Measurements from ENCODE around the gene BFAR.
"Not testable (repeated sequence)": the region's sequence is repeated elsewhere in the genome, so short reads cannot be mapped to it uniquely, and the experiment has no call there.

The BFAR gene

GRCh38 chr16:14632693-14633569 lies at the start of gene BFAR:
Gene BFAR (plus strand): TSS chr16:14632951. CDS start chr16:14644347, 11,396 bp downstream.
- peak; percentile 63 for DNase-seq

GRCh38 chr16:14585287-14585686 lies 47.5 kb upstream of the BFAR start:
- DNase-seq = no peak

- DNase-seq = no peak
These were observed 46.0 kb upstream of the BFAR start for GRCh38 chr16:14586637-14587305.

GRCh38 chr16:14600164-14600563 lies 32.6 kb upstream of the BFAR start:
- DNase-seq = no peak

GRCh38 chr16:14602443-14602963 lies 30.2 kb upstream of the BFAR start:
- no peak for DNase-seq

- no peak for DNase-seq
These were observed 26.6 kb upstream of the BFAR start for GRCh38 chr16:14606102-14606501.

GRCh38 chr16:14608111-14608566 lies 24.6 kb upstream of the BFAR start:
- no peak for DNase-seq

- no peak for DNase-seq
These were observed 24.1 kb upstream of the BFAR start for GRCh38 chr16:14608604-14609003.

- DNase-seq = no peak
These were observed 23.0 kb upstream of the BFAR start for GRCh38 chr16:14609716-14610115.

- no peak for DNase-seq
These were observed 21.1 kb upstream of the BFAR start for GRCh38 chr16:14611660-14612059.

- no peak for DNase-seq
These were observed 18.8 kb upstream of the BFAR start for GRCh38 chr16:14613991-14614390.

GRCh38 chr16:14616280-14616679 lies 16.5 kb upstream of the BFAR start:
- no peak for DNase-seq

GRCh38 chr16:14618566-14618965 lies 14.2 kb upstream of the BFAR start:
- no peak for DNase-seq

GRCh38 chr16:14627078-14627477 lies 5.7 kb upstream of the BFAR start:
- no peak for DNase-seq

- DNase-seq = no peak
These were observed 3.7 kb upstream of the BFAR start for GRCh38 chr16:14628806-14629611.

GRCh38 chr16:14629612-14629918 lies 3.2 kb upstream of the BFAR start:
- no peak for DNase-seq

- peak; percentile 80 for DNase-seq
These were observed 2.7 kb upstream of the BFAR start, which contains the start of gene PARN for GRCh38 chr16:14629919-14630619. Gene PARN (minus strand): TSS chr16:14630260. CDS start chr16:14630125, 135 bp downstream.

- not testable (repeated sequence) for DNase-seq
These were observed 2.0 kb upstream of the BFAR start for GRCh38 chr16:14630620-14631330.

GRCh38 chr16:14634389-14634725 lies 1.6 kb downstream of the BFAR start:
- DNase-seq = no peak

GRCh38 chr16:14635395-14636165 lies 2.8 kb downstream of the BFAR start:
- no peak for DNase-seq

Data from NCI-H1048 (cell line).